Keratinocyte (primary cell): ENCODE data around the gene GRM2.

ENCODE experiments used
- CTCF ChIP-seq, 3 experiments: IDR thresholded peaks in 1 of 3; conservative IDR thresholded peaks in 1 of 3; optimal IDR thresholded peaks in 1 of 3; 2 replicates in 2 of 3; 3 replicates in 1 of 3; pipeline versions ENCODE3 to v1.5.1; 2011; ENCODE audit warnings: low read length in 3 of 3, mild to moderate bottlenecking in 3 of 3, moderate library complexity in 2 of 3, control low read depth in 1 of 3, inconsistent platforms in 1 of 3; ENCODE audit not compliant: insufficient read depth in 2 of 3; ENCODE audit errors: extremely low read depth in 1 of 3
- EZH2 ChIP-seq: IDR thresholded peaks from one replicate; pipeline ENCODE4 v1.6.1; 2012; ENCODE audit warnings: inconsistent platforms, mild to moderate bottlenecking, low read length, moderate library complexity

GRCh38 chr3:51704511-51704950 is 2.3 kb upstream of the GRM2 start:
- no peak for TF ChIP-seq CTCF (optimal IDR thresholded peaks at IDR 0.05 in 1 of 3, IDR thresholded peaks at IDR 0.05 in 1 of 3, conservative IDR thresholded peaks at IDR 0.05 in 1 of 3; ENCODE audit: extremely low read depth in 1 of 3, insufficient read depth in 2 of 3, low read length in 3 of 3)
- no peak for TF ChIP-seq EZH2
